ENCODE measurements around the gene CLASP1.
"Not testable (repeated sequence)": the region's sequence is repeated elsewhere in the genome, so short reads cannot be mapped to it uniquely, and the experiment has no call there.

CLASP1 gene

GRCh38 chr2:121468936-121469335, 180.3 kb downstream of the CLASP1 start:
- no peak for DNase-seq

- no peak for DNase-seq
Observed at GRCh38 chr2:121459291-121459690, 190.0 kb downstream of the CLASP1 start.

GRCh38 chr2:121456325-121456724, 192.9 kb downstream of the CLASP1 start:
- DNase-seq, result no peak

GRCh38 chr2:121455446-121455845, 193.8 kb downstream of the CLASP1 start:
- DNase-seq, result no peak

- DNase-seq, result no peak
Observed at GRCh38 chr2:121454549-121455090, 194.6 kb downstream of the CLASP1 start.

GRCh38 chr2:121451398-121451797, 197.9 kb downstream of the CLASP1 start:
- DNase-seq, result no peak

GRCh38 chr2:121450301-121450700, 199.0 kb downstream of the CLASP1 start:
- no peak for DNase-seq

GRCh38 chr2:121446647-121447241, 202.5 kb downstream of the CLASP1 start:
- no peak for DNase-seq

- DNase-seq, result no peak
Observed at GRCh38 chr2:121442889-121443288, 206.4 kb downstream of the CLASP1 start.

- not testable (repeated sequence) for DNase-seq
Observed at GRCh38 chr2:121438290-121438689, 211.0 kb downstream of the CLASP1 start.

- DNase-seq, result no peak
Observed at GRCh38 chr2:121436918-121437317, 212.3 kb downstream of the CLASP1 start.

- no peak for DNase-seq
Observed at GRCh38 chr2:121435790-121436189, 213.5 kb downstream of the CLASP1 start.

GRCh38 chr2:121431214-121431613, 218.0 kb downstream of the CLASP1 start:
- no peak for DNase-seq

- DNase-seq, result no peak
Observed at GRCh38 chr2:121429927-121430520, 219.2 kb downstream of the CLASP1 start.

GRCh38 chr2:121429119-121429903, 220.0 kb downstream of the CLASP1 start:
- DNase-seq, result no peak

- DNase-seq, result no peak
Observed at GRCh38 chr2:121427187-121427689, 222.0 kb downstream of the CLASP1 start.

GRCh38 chr2:121420486-121420885, 228.8 kb downstream of the CLASP1 start:
- DNase-seq, result no peak

GRCh38 chr2:121419081-121419699, 230.1 kb downstream of the CLASP1 start:
- DNase-seq, result no peak

GRCh38 chr2:121418494-121419058, 230.7 kb downstream of the CLASP1 start:
- DNase-seq, result no peak

- DNase-seq, result no peak
Observed at GRCh38 chr2:121417826-121418225, 231.4 kb downstream of the CLASP1 start.

- DNase-seq, result no peak
Observed at GRCh38 chr2:121415727-121416126, 233.5 kb downstream of the CLASP1 start.

GRCh38 chr2:121412349-121412748, 236.9 kb downstream of the CLASP1 start:
- no peak for DNase-seq

GRCh38 chr2:121409966-121410365, 239.3 kb downstream of the CLASP1 start:
- no peak for DNase-seq
